ENCODE results near the gene SDF4. TPM values are rescaled to one million over a fixed set of nuclear protein-coding genes. Genes with fewer than 3 reads are reported as not detected.

The SDF4 gene
- total RNA-seq, 4 donors from 2014 or later, result 153 to 267 (median 226) TPM

GRCh38 chr1:1270813-1271212 lies 39.0 kb upstream of the SDF4 start:
- TF ChIP-seq POLR2AphosphoS5 (IDR thresholded peaks at IDR 0.05), result no peak
- TF ChIP-seq POLR2A (IDR thresholded peaks at IDR 0.05), result no peak
- no peak for TF ChIP-seq EP300 (IDR thresholded peaks at IDR 0.05; ENCODE audit: low read depth)
- no peak for TF ChIP-seq CTCF (IDR thresholded peaks at IDR 0.05)
- H3K36me3 ChIP-seq, result no peaks in the 10 kb centered on the region
- H3K4me3 ChIP-seq, result no peak overlapping the region
- whole genome bisulfite sequencing, 2 donors (ENCODE audit: low coverage in 1 of 2), result 65 to 80% methylated on average over 1 to 7 of the region's 7 CpGs
- H3K4me1 ChIP-seq, result peaks cover 20 to 37% (median 35%) of the 10 kb centered on the region in 4 donors
- DNase-seq, result no peak
- in situ Hi-C loops (cut with MboI; ENCODE audit: low pct_ligation_motif_present in 1 of 4, low pct_unique_long_range_greater_than_20kb in 1 of 4, low sequenced_read_pairs in 3 of 4) (loop anchor here in 2 of 4 donors (10.0 to 25.0 kb wide), 2 partner anchors 156 to 159 kb away; partner anchors contain the start of gene C1orf159 (in 2 of the 2)), intact Hi-C loops (cut with DNase I; ENCODE audit: low total_unique reads) (no loop called here)
- no peaks in the 10 kb centered on the region for H3K27me3 ChIP-seq
- no peaks in the 10 kb centered on the region for H3K9me3 ChIP-seq
- H3K27ac ChIP-seq, result no peak overlapping the region

GRCh38 chr1:1268284-1268682 lies 36.5 kb upstream of the SDF4 start:
- intact Hi-C loops (cut with DNase I; ENCODE audit: low total_unique reads) (no loop called here), in situ Hi-C loops (cut with MboI; ENCODE audit: low pct_ligation_motif_present in 1 of 4, low pct_unique_long_range_greater_than_20kb in 1 of 4, low sequenced_read_pairs in 3 of 4) (loop anchor here in 2 of 4 donors (10.0 to 25.0 kb wide), 2 partner anchors 153 to 156 kb away; partner anchors contain the start of gene C1orf159 (in 2 of the 2))
- TF ChIP-seq CTCF (IDR thresholded peaks at IDR 0.05) (no peak), POLR2AphosphoS5 (IDR thresholded peaks at IDR 0.05) (no peak), POLR2A (IDR thresholded peaks at IDR 0.05) (no peak), EP300 (IDR thresholded peaks at IDR 0.05; ENCODE audit: low read depth) (no peak)
- Histone ChIP-seq H3K4me1 (peaks cover 20 to 31% (median 28%) of the 10 kb centered on the region in 4 donors), H3K9me3 (no peaks in the 10 kb centered on the region), H3K36me3 (no peaks in the 10 kb centered on the region), H3K27me3 (no peaks in the 10 kb centered on the region), H3K27ac (no peak overlapping the region), H3K4me3 (no peak overlapping the region)
- DNase-seq, result no peak
- WGBS, 2 donors (ENCODE audit: low coverage in 1 of 2), result 97% methylated on average over 13 of the region's 13 CpGs; no CpG with 5 or more reads in 1 of the 2 donors

GRCh38 chr1:1267488-1268283 lies 35.9 kb upstream of the SDF4 start:
- peaks cover 18 to 29% (median 25%) of the 10 kb centered on the region in 4 donors for H3K4me1 ChIP-seq
- peaks cover 0 to 5% (median 0%) of the 10 kb centered on the region in 4 donors for H3K36me3 ChIP-seq
- no peak overlapping the region for H3K4me3 ChIP-seq
- no peak overlapping the region for H3K27ac ChIP-seq
- no peaks in the 10 kb centered on the region for H3K9me3 ChIP-seq
- in situ Hi-C loops (cut with MboI; ENCODE audit: low pct_ligation_motif_present in 1 of 4, low pct_unique_long_range_greater_than_20kb in 1 of 4, low sequenced_read_pairs in 3 of 4), result loop anchor here in 2 of 4 donors (10.0 to 25.0 kb wide), 2 partner anchors 153 to 155 kb away; partner anchors contain the start of gene C1orf159 (in 2 of the 2)
- DNase-seq, result no peak
- H3K27me3 ChIP-seq, result no peaks in the 10 kb centered on the region
- TF ChIP-seq EP300 (IDR thresholded peaks at IDR 0.05; ENCODE audit: low read depth), result no peak
- no peak for TF ChIP-seq POLR2AphosphoS5 (IDR thresholded peaks at IDR 0.05)
- TF ChIP-seq CTCF (IDR thresholded peaks at IDR 0.05), result no peak
- no peak for TF ChIP-seq POLR2A (IDR thresholded peaks at IDR 0.05)
- intact Hi-C loops (cut with DNase I; ENCODE audit: low total_unique reads), result no loop called here
- 93 to 95% methylated on average over 3 to 37 of the region's 39 CpGs for WGBS, 2 donors (ENCODE audit: low coverage in 1 of 2)

- Histone ChIP-seq H3K9me3 (no peaks in the 10 kb centered on the region), H3K4me3 (no peak overlapping the region), H3K27me3 (no peaks in the 10 kb centered on the region), H3K4me1 (peaks cover 0 to under 1% (median 0%) of the 10 kb centered on the region in 4 donors), H3K27ac (peak overlapping the region in 1 of 4 donors; percentile 48), H3K36me3 (peaks cover 0 to 24% (median 3%) of the 10 kb centered on the region in 4 donors)
- TF ChIP-seq POLR2A (IDR thresholded peaks at IDR 0.05) (no peak), CTCF (IDR thresholded peaks at IDR 0.05) (peak in 1 of 5 experiments; percentile 6)
- intact Hi-C loops (cut with DNase I; ENCODE audit: low total_unique reads) (no loop called here), in situ Hi-C loops (cut with MboI; ENCODE audit: low pct_ligation_motif_present in 1 of 4, low pct_unique_long_range_greater_than_20kb in 1 of 4, low sequenced_read_pairs in 3 of 4) (loop anchor here in 2 of 4 donors (10.0 to 25.0 kb wide), 2 partner anchors 150 to 153 kb away; partner anchors contain the start of gene C1orf159 (in 2 of the 2))
- DNase-seq, result no peak
- WGBS, 2 donors (ENCODE audit: low coverage in 1 of 2), result 74% methylated on average over 10 of the region's 10 CpGs; no CpG with 5 or more reads in 1 of the 2 donors
These were observed 33.1 kb upstream of the SDF4 start for GRCh38 chr1:1264868-1265272.
